Measurements from ENCODE around the gene TRIM27.

The TRIM27 gene

DNA sequence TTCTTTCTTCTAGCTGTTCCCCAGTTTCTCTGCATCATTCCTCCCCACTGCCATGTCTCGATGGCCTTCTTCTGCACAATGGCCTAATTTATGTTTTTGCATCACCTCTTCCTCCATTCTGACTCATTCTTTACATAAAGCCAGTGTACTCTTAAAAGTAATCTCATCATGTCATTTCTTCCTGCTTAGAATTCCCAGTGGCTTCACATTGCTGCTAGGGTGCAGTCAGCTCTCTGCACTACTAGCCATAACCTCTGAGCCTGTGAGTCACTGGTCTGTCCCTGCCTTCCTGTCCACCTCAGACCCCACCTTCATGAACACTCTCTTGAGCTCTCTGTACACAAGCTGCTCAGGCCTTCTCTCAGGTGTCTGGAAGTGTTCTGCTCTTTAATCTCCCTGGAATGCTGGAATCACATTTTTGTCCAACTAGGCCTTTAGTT lies 24.1 kb upstream of the TRIM27 start:
- ATAC-seq = no peak
- TF ChIP-seq ISL1 (CRISPR knock-in tag; IDR thresholded peaks at IDR 0.05) = no peak
- no peak for TF ChIP-seq TCF4 (CRISPR knock-in tag; IDR thresholded peaks at IDR 0.05; ENCODE audit: borderline replicate concordance)
- TF ChIP-seq, protein P1, sequence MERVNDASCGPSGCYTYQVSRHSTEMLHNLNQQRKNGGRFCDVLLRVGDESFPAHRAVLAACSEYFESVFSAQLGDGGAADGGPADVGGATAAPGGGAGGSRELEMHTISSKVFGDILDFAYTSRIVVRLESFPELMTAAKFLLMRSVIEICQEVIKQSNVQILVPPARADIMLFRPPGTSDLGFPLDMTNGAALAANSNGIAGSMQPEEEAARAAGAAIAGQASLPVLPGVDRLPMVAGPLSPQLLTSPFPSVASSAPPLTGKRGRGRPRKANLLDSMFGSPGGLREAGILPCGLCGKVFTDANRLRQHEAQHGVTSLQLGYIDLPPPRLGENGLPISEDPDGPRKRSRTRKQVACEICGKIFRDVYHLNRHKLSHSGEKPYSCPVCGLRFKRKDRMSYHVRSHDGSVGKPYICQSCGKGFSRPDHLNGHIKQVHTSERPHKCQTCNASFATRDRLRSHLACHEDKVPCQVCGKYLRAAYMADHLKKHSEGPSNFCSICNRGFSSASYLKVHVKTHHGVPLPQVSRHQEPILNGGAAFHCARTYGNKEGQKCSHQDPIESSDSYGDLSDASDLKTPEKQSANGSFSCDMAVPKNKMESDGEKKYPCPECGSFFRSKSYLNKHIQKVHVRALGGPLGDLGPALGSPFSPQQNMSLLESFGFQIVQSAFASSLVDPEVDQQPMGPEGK (CRISPR knock-in tag; IDR thresholded peaks at IDR 0.05; ENCODE audit: borderline replicate concordance) = no peak
- TF ChIP-seq, protein P2, sequence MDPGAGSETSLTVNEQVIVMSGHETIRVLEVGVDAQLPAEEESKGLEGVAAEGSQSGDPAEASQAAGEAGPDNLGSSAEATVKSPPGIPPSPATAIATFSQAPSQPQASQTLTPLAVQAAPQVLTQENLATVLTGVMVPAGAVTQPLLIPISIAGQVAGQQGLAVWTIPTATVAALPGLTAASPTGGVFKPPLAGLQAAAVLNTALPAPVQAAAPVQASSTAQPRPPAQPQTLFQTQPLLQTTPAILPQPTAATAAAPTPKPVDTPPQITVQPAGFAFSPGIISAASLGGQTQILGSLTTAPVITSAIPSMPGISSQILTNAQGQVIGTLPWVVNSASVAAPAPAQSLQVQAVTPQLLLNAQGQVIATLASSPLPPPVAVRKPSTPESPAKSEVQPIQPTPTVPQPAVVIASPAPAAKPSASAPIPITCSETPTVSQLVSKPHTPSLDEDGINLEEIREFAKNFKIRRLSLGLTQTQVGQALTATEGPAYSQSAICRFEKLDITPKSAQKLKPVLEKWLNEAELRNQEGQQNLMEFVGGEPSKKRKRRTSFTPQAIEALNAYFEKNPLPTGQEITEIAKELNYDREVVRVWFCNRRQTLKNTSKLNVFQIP (CRISPR knock-in tag; IDR thresholded peaks at IDR 0.05; ENCODE audit: borderline replicate concordance, low read depth) = no peak

- TF ChIP-seq ZFP3 (CRISPR knock-in tag; IDR thresholded peaks at IDR 0.05) (no peak), ISL1 (CRISPR knock-in tag; IDR thresholded peaks at IDR 0.05) (no peak), ZFP30 (CRISPR knock-in tag; IDR thresholded peaks at IDR 0.05) (no peak), ZNF565 (CRISPR knock-in tag; conservative IDR thresholded peaks at IDR 0.05; ENCODE audit: low read depth) (no peak), TOX (CRISPR knock-in tag; IDR thresholded peaks at IDR 0.05; ENCODE audit: borderline replicate concordance) (no peak), SNAI2 (CRISPR knock-in tag; IDR thresholded peaks at IDR 0.05) (no peak), ARNTL (CRISPR knock-in tag; IDR thresholded peaks at IDR 0.05; ENCODE audit: borderline replicate concordance, low read depth) (no peak), ZNF8 (CRISPR knock-in tag; IDR thresholded peaks at IDR 0.05) (no peak), OSR1 (CRISPR knock-in tag; IDR thresholded peaks at IDR 0.05) (no peak), CSDC2 (CRISPR knock-in tag; IDR thresholded peaks at IDR 0.05) (no peak)
- ATAC-seq = no peak
Observed at GRCh38 chr6:28947067-28947765, 23.4 kb upstream of the TRIM27 start.

DNA sequence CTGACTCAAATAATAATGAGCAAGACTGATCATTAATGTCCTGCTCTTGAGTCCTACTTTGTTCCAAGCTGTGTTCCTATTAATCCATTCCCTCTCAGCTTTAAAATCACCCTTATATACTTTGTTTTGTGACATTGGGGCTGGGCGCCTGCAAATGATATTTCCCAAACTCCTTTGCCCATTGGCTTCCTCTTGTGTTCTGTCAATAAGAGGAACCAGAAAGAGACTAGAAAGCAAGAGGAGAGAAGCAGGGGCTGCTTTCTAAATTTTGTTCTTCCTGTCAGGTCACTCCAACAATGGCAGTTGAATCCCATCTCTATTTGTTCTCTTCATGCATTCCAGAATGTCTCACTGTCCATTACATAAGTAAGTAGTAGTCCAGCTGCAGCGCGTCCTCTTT lies 21.6 kb upstream of the TRIM27 start:
- ATAC-seq = no peak
- TF ChIP-seq ESRRG (CRISPR knock-in tag; IDR thresholded peaks at IDR 0.05) (no peak), CSDC2 (CRISPR knock-in tag; IDR thresholded peaks at IDR 0.05) (no peak), RARB (CRISPR knock-in tag; IDR thresholded peaks at IDR 0.05) (no peak), ZC3H10 (CRISPR knock-in tag; IDR thresholded peaks at IDR 0.05) (no peak), GLIS3 (CRISPR knock-in tag; IDR thresholded peaks at IDR 0.05) (no peak), ISL1 (CRISPR knock-in tag; IDR thresholded peaks at IDR 0.05) (no peak), ZNF565 (CRISPR knock-in tag; conservative IDR thresholded peaks at IDR 0.05; ENCODE audit: low read depth) (no peak), TCF4 (CRISPR knock-in tag; IDR thresholded peaks at IDR 0.05; ENCODE audit: borderline replicate concordance) (no peak), CREB5 (CRISPR knock-in tag; IDR thresholded peaks at IDR 0.05; ENCODE audit: low read depth) (no peak), BACH2 (CRISPR knock-in tag; IDR thresholded peaks at IDR 0.05; ENCODE audit: borderline replicate concordance) (no peak), ZNF8 (CRISPR knock-in tag; IDR thresholded peaks at IDR 0.05) (no peak), OSR1 (CRISPR knock-in tag; IDR thresholded peaks at IDR 0.05) (no peak), TOX (CRISPR knock-in tag; IDR thresholded peaks at IDR 0.05; ENCODE audit: borderline replicate concordance) (no peak), SNAI2 (CRISPR knock-in tag; IDR thresholded peaks at IDR 0.05) (no peak), PPARA (CRISPR knock-in tag; IDR thresholded peaks at IDR 0.05; ENCODE audit: borderline replicate concordance) (no peak), ZFP30 (CRISPR knock-in tag; IDR thresholded peaks at IDR 0.05) (no peak)
- TF ChIP-seq, protein P1 (CRISPR knock-in tag; IDR thresholded peaks at IDR 0.05; ENCODE audit: borderline replicate concordance) = no peak
- TF ChIP-seq, protein P3, sequence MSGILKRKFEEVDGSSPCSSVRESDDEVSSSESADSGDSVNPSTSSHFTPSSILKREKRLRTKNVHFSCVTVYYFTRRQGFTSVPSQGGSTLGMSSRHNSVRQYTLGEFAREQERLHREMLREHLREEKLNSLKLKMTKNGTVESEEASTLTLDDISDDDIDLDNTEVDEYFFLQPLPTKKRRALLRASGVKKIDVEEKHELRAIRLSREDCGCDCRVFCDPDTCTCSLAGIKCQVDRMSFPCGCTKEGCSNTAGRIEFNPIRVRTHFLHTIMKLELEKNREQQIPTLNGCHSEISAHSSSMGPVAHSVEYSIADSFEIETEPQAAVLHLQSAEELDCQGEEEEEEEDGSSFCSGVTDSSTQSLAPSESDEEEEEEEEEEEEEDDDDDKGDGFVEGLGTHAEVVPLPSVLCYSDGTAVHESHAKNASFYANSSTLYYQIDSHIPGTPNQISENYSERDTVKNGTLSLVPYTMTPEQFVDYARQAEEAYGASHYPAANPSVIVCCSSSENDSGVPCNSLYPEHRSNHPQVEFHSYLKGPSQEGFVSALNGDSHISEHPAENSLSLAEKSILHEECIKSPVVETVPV (CRISPR knock-in tag; IDR thresholded peaks at IDR 0.05) = no peak
